Left renal pelvis (tissue), 4 donors: ENCODE measurements around the gene PGBD5. TPM values are rescaled to one million over a fixed set of nuclear protein-coding genes. Genes with fewer than 3 reads are reported as not detected.
"Not testable (repeated sequence)": the region's sequence is repeated elsewhere in the genome, so short reads cannot be mapped to it uniquely, and the experiment has no call there.

ENCODE experiments used
- DNase-seq, 4 donors: peaks; one replicate each; pipeline ENCODE4 v3.0.0-alpha.2; 2013; ENCODE audit warnings: low read depth in 4 of 4, low spot score in 3 of 4
- polyA plus RNA-seq, 4 donors: library from polyadenylated mRNA; unstranded; fragments of 120-200 nt; gene quantifications; one replicate each; pipeline ENCODE4 v1.2.1, GENCODE V29; 2013; ENCODE audit not compliant: insufficient read length in 4 of 4

The PGBD5 gene
- polyA plus RNA-seq: 1 to 10 TPM in 3 of 4 donors, under 1 TPM in 1; 0.68 to 6.1 (median 5.6) TPM

GRCh38 chr1:230426246-230427093 is at the start of gene PGBD5:
Gene PGBD5, minus strand, starts transcription at chr1:230426332. Its CDS starts 404 bp downstream, at chr1:230425928.
- DNase-seq: peak; percentile 60 to 73 (median 62)

DNA sequence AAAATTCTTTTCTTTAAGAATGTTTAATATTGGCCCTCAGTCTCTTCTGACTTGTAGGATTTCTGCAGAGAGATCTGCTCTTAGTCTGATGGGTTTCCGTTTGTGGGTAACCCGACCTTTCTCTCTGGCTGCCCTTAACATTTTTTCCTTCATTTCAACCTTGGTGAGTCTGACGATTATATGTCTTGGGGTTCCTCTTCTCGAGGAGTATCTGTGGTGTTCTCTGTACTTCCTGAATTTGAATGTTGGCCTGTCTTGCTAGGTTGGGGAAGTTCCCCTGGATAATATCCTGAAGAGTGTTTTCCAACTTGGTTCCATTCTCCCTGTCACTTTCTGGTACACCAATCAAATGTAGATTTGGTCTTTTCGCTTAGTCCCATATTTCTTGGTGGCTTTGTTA is 48.8 kb upstream of the PGBD5 start:
- DNase-seq: not testable (repeated sequence)

DNA sequence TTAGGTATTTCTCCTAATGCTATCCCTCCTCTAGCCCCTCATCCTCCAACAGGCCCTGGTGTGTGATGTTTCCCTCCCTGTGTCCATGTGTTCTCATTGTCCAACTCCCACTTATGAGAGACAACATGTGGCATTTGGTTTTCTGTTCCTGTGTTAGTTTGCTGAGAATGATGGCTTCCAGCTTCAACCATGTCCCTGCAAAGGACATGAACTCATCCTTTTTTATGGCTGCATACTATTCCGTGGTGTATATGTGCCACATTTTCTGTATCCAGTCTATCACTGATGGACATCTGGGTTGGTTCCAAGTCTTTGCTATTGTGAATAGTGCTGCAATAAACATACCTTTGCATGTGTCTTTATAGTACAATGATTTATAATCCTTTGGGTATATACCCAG is 44.6 kb upstream of the PGBD5 start:
- DNase-seq: not testable (repeated sequence)

DNA sequence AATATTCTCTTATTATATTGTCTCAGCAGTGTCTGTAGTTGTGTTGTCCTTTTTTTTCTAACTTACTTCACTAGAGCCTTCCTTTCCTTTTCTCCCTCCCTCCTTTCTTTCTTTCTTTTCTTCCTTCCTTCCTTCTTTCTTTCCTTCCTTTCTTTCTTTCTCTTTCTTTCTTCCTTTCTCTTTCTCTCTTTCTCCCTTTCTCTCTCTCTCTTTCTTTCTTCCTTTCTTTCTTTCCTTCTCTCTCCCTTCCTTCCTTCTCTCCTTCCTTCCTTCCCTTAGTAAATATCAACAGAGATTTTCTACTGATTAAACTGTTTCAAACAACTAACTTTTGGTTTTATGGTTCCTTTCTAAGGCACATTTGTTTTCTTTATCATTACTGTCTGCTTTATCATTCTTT is 43.1 kb upstream of the PGBD5 start:
- no peak for DNase-seq

DNA sequence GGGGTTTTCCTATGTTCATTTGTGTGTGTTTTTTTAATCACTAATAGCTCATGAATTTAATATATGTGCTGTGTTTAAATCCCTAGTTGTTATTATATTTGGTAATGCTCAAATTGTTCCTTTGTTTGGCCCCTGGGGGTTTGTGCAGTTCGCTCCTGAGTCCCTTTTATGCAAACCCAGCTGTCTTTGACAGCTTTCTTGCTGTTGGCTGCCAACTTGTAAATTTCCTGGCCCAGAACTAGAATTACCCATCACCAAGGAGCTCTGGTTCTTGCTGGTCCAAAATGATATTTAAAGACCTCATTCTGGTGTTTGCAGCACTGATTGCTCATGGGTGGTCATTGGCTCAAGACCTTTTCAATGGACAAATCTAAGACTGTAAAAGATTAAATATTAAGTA is 39.6 kb upstream of the PGBD5 start:
- DNase-seq: no peak

- DNase-seq: no peak
Measured at GRCh38 chr1:230464671-230465070, 38.5 kb upstream of the PGBD5 start.

DNA sequence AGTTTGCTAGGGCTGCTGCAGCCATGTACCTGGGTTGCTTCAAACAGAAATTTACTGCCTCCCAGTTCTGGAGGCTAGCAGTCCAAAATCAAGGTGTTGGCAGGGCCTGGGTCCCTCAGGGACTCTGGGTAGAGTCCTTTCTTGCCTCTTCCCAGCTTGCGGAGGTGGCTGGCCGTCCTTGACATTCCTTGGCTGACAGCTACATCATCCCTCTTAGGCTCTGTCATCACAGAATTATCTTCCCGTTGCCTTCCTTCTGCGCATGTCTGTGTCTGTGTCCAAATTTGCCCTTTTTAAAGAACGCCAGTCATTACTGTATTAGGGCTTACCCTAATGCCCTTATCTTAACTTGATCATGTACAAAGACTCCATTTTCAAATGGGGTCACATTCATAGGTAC is 37.6 kb upstream of the PGBD5 start:
- no peak for DNase-seq

DNA sequence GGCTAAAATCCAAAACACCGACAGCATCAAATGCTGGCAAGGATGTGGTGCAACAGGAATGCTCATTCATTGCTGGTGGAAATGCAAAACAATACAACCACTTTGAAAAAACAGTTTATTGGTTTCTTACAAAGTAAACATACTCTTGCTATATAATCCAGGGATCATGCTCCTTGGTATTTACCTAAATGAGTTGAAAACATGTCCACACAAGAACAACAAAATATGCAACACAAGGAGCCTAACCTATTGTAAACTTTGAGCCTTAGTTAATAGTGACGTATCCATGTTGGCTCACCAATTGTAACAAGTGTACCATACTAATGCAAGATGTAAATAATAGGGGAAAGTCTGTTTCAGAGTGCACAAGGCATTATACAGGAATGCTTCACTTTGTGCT is 37.2 kb upstream of the PGBD5 start:
- DNase-seq: no peak

DNA sequence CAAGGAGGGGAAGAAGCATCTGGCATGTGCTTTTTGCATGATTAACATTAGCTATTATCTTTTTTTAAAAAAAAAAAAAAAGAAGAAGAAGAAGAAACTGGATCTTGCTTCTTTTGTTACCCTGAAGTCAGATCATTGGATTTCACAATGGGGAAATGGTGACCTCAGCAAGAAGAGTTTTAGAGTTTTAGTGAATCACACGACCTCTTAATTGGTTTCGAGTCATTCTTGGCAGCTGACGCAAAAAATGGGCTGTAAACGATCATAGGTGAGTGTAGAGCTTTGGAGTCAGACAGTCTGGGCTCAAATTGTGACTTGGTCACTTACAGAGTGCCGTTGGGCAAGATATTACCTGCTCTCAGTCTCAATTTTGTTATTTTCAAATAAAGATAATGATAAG is 33.3 kb upstream of the PGBD5 start:
- DNase-seq: no peak

GRCh38 chr1:230458509-230458908 is 32.4 kb upstream of the PGBD5 start:
- DNase-seq: no peak

DNA sequence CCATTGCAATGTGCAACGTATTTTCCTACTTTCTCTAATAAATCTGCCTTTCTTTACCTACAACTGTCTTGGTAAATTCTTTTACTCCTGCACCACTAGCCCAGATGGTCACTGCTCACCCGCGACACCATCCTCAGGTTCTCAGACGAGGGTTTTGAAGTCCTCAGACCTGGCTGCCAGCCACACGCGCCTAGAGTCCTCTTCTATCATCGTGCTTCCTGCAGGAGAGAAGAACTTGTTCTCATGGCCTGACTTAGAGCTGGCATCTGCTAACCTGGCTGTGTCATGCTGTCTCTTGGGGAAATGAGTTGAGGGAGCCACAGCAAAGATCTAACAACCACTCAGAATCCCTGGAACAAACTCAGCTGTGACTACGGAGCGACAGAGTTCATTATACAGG is 30.3 kb upstream of the PGBD5 start:
- no peak for DNase-seq

GRCh38 chr1:230455291-230455690 is 29.2 kb upstream of the PGBD5 start:
- DNase-seq: no peak

DNA sequence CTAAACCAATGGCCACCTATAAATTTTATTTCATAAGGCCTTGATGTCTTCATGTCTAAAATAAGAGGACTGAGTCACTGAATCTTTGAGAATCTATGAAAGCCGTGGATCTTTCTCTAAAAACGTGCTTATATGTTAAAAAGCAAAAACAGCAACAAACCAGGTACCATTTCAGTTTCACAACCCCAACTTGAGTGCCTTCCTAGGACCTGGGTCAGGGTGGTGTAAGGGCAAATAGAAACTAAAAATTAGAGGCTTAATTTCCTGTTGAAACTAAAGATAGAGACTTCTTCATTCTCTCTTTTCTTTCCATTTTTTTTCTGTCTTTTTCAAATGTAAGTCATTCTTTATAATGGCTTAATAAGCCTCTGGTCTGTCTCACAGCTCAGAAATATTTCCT is 27.2 kb upstream of the PGBD5 start:
- no peak for DNase-seq

- no peak for DNase-seq
Measured at GRCh38 chr1:230441183-230442029, 15.3 kb upstream of the PGBD5 start.

- no peak for DNase-seq
Measured at GRCh38 chr1:230435108-230435507, 9.0 kb upstream of the PGBD5 start.

DNA sequence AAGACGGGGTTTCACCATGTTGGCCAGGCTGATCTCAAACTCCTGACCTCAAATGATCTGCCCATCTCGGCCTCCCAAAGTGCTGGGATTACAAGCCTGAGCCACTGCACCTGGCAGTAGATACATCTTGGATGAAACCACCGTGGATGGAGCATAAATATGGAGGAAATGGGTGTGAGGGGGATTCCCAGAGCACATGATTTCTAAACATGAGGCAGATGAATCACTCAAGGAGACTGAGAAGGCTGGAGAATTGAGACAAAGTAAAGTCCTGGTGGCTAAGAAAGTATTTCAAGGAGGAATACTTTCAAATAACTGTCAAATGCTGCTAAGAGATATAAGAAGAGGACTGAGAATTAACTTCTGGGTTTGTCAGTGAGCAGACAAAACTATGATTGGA is 5.4 kb upstream of the PGBD5 start:
- DNase-seq: no peak

- DNase-seq: no peak
Measured at GRCh38 chr1:230430499-230430898, 4.4 kb upstream of the PGBD5 start.

DNA sequence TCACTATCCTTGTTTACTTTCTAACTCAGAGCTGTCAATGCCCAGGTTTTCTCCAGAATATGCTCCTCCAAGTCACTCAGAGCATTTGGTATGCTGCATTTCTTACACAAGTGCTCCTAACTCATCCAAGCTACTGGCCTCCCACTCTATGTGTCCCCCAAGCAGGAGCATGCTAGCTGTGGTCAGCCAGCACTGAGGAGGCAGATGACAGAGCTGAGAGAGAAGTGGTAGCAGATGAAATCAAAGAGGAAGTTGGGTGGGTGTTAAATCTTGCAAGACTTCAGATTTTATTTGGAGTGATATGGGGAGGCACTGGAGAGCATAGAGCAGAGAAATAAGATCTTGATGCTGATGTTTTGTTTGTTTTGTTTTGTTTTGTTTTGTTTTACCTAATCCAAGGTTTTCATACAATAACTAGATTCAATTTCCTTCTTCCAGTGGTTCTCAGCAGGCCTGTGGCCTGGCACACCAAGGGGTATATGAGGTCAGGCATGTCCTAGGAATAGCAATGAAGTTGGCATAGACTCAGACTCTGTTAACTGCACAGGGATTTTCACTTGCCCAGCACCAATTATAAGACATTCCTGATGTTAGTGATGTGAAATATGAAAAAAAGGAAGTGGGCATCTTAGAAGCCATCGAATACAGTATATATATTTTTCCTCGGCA is 3.1 kb upstream of the PGBD5 start:
- no peak for DNase-seq

GRCh38 chr1:230427981-230428380 is 1.8 kb upstream of the PGBD5 start:
- no peak for DNase-seq

DNA sequence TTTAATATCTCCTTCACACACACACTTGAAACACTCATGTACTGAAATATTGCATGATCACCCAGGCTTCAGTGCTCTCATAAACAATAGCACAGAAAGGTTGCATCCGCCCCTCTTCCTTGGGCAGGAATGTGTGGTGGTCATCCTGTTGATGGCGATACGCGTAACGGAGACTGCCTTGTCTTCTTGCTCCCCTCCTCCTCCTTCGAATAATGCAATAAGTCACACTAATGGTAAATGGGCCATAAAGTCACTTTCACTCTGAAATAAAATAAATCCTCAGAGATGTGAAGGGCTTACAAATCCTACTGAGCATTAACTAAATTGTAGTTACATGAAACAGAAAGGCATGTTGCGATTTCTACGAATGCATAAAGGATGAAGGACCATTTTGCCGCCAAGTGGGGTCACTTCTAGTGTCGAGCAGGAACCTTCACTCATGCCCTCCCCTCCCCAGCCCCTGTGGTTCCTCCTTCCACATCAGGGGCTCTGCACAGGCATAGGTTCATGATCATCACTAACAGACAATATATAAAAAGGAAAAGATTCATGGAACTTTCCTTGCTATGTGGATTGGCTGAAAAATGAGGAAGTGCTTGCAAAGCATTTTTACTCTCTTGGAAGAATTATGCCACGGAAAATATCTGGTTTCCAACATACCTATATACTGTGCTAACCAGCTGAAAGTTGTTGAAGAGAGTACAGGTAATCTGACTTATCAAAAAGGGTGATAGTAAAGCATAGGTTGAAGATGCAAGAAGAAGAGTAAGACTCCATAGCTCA is 1.2 kb upstream of the PGBD5 start:
- DNase-seq: no peak
